SK-N-SH (cell line): ENCODE data around the gene PDE10A. TPM values are rescaled to one million over a fixed set of nuclear protein-coding genes. Genes with fewer than 3 reads are reported as not detected.

Experiments
- CTCF ChIA-PET: fragments of 300-600, 350-600 bp; formaldehyde crosslinking; extraction: SDS; loops from one replicate; lab custom pipeline; 2021; lab: Yijun Ruan, JAX
- POLR2A ChIA-PET: fragments of 350-600 bp; sonication (Branson Sonifier 250); formaldehyde crosslinking; extraction: SDS; loops from one replicate; lab custom pipeline; 2020; ENCODE audit warnings: antibody characterized with exemption, inconsistent platforms; lab: Yijun Ruan, JAX
- DNase-seq: peaks from one replicate; pipeline ENCODE4 v3.0.0; 2012
- H2AFZ ChIP-seq: fragments of 200-600 bp; sonication (generic); 2 replicates; pipeline ENCODE4 v1.8.1; 2016; ENCODE audit warnings: antibody characterized with exemption, mild to moderate bottlenecking, low read depth
- H3F3A ChIP-seq: fragments of 200-600 bp; sonication (generic); replicated peaks from 2 replicates; pipeline ENCODE3; 2016; ENCODE audit warnings: antibody characterized with exemption, mild to moderate bottlenecking; ENCODE audit not compliant: insufficient read depth
- H3K27ac ChIP-seq, 2 experiments: fragments of 200-500 bp in 1 of 2; fragments of 200-600 bp in 1 of 2; sonication (Bioruptor generic) in 1 of 2; sonication (generic), shearing (Covaris generic) in 1 of 2; 2 replicates each; pipeline versions ENCODE4 v1.5.1 to v1.6.1; 2014 to 2016; ENCODE audit warnings: low read depth in 2 of 2, inconsistent platforms in 1 of 2, low read length in 1 of 2, mild to moderate bottlenecking in 1 of 2, mixed read lengths in 1 of 2
- H3K27me3 ChIP-seq: fragments of 200-600 bp; sonication (generic), shearing (Covaris generic); 2 replicates; pipeline ENCODE4 v1.6.1; 2016; ENCODE audit warnings: mixed run types; ENCODE audit not compliant: insufficient read depth
- H3K36me3 ChIP-seq, 2 experiments: fragments of 200-500 bp in 1 of 2; fragments of 200-600 bp in 1 of 2; sonication (Bioruptor generic) in 1 of 2; sonication (generic) in 1 of 2; replicated peaks in 1 of 2; 2 replicates each; pipeline versions ENCODE3 to v1.5.1; 2014 to 2016; ENCODE audit warnings: low read length in 1 of 2, mild to moderate bottlenecking in 1 of 2; ENCODE audit not compliant: insufficient read depth in 2 of 2, control insufficient read depth in 1 of 2
- H3K4me1 ChIP-seq, 2 experiments: fragments of 200-500 bp in 1 of 2; fragments of 200-600 bp in 1 of 2; sonication (Bioruptor generic) in 1 of 2; sonication (generic), shearing (Covaris generic) in 1 of 2; 2 replicates each; pipeline versions ENCODE4 v1.5.1 to v1.6.1; 2014 to 2016; ENCODE audit warnings: low read depth in 1 of 2, low read length in 1 of 2, mixed run types in 1 of 2; ENCODE audit not compliant: insufficient read depth in 2 of 2, control insufficient read depth in 1 of 2
- H3K4me2 ChIP-seq: fragments of 200-600 bp; sonication (generic), shearing (Covaris generic); 2 replicates; pipeline ENCODE4 v1.6.1; 2017; ENCODE audit warnings: mixed run types
- H3K4me3 ChIP-seq, 2 experiments: fragments of 200-500 bp in 1 of 2; fragments of 200-600 bp in 1 of 2; sonication (Bioruptor generic) in 1 of 2; sonication (generic), shearing (Covaris generic) in 1 of 2; 2 replicates each; pipeline versions ENCODE4 v1.5.1 to v1.8.1; 2014 to 2016; ENCODE audit warnings: low read depth in 2 of 2, inconsistent platforms in 1 of 2, low read length in 1 of 2, mild to moderate bottlenecking in 1 of 2, mixed read lengths in 1 of 2, moderate library complexity in 1 of 2
- H3K79me2 ChIP-seq: fragments of 200-600 bp; sonication (generic); 2 replicates; pipeline ENCODE4 v1.8.1; 2017; ENCODE audit warnings: mild to moderate bottlenecking; ENCODE audit not compliant: insufficient read depth
- H3K9ac ChIP-seq: fragments of 200-600 bp; sonication (generic); 2 replicates; pipeline ENCODE4 v1.6.1; 2017; ENCODE audit warnings: mixed run types
- H3K9me2 ChIP-seq: fragments of 200-600 bp; sonication (generic); 2 replicates; pipeline ENCODE4 v1.6.1; 2017; ENCODE audit warnings: mixed run types
- H3K9me3 ChIP-seq: fragments of 200-600 bp; sonication (generic); 2 replicates; pipeline ENCODE4 v1.6.1; 2017; ENCODE audit warnings: mixed run types, mild to moderate bottlenecking, moderate library complexity
- H4K20me1 ChIP-seq: fragments of 200-600 bp; sonication (generic); 2 replicates; pipeline ENCODE4 v1.6.1; 2017; ENCODE audit warnings: mild to moderate bottlenecking, mixed run types; ENCODE audit not compliant: insufficient read depth
- NFIC ChIP-seq: IDR thresholded peaks from 2 replicates; pipeline ENCODE4 v1.4.0; 2012; ENCODE audit warnings: borderline replicate concordance
- PBX3 ChIP-seq: IDR thresholded peaks from 2 replicates; pipeline ENCODE4; 2012
- TAF1 ChIP-seq: IDR thresholded peaks from 2 replicates; pipeline ENCODE4 v1.6.1; 2012; ENCODE audit warnings: low read depth, mild to moderate bottlenecking, low read length, moderate library complexity, borderline replicate concordance
- TEAD4 ChIP-seq: IDR thresholded peaks from 2 replicates; pipeline ENCODE4 v1.4.0; 2012; ENCODE audit warnings: mild to moderate bottlenecking, borderline replicate concordance; ENCODE audit not compliant: insufficient read depth
- USF2 ChIP-seq: fragments of 150-350 bp; IDR thresholded peaks from 2 replicates; pipeline ENCODE4 v1.6.1; 2017; ENCODE audit warnings: antibody characterized with exemption, low read length, low read depth, borderline replicate concordance
- YY1 ChIP-seq: IDR thresholded peaks from 2 replicates; pipeline ENCODE4 v1.4.0; 2012; ENCODE audit warnings: low read depth, mild to moderate bottlenecking
- ZBTB33 ChIP-seq: IDR thresholded peaks from 2 replicates; pipeline ENCODE4 v1.4.0; 2012; ENCODE audit warnings: low read depth, borderline replicate concordance
- WGBS: methylation state at CpG from one replicate; pipeline ENCODE4 v1.1.6; 2017; ENCODE audit warnings: low lambda C conversion rate; 5-methylcytosine and 5-hydroxymethylcytosine counted together
- polyA plus RNA-seq, 3 experiments: library from polyadenylated mRNA; depleted of rRNA; stranded (reverse); fragments of >200 nt; gene quantifications; 2 replicates each; pipeline ENCODE4 v1.2.3, GENCODE V29; 2012
- TF ChIP-seq, protein P1 (sequence below): fragments of 200-600 bp; sonication (generic); IDR thresholded peaks from 2 replicates; pipeline ENCODE4 v1.6.1; 2017; ENCODE audit warnings: antibody characterized with exemption, mild to moderate bottlenecking, moderate library complexity
- TF ChIP-seq, protein P2 (sequence below): IDR thresholded peaks from 2 replicates; pipeline ENCODE4 v1.4.0; 2012; ENCODE audit warnings: low read depth, borderline replicate concordance

Gene PDE10A
- polyA plus RNA-seq, 1 of the 3 experiments (the other 2 are of a cell fraction) = 0.43 TPM

- no peak for TF ChIP-seq ZBTB33
- no peak for TF ChIP-seq TAF1
Observed at GRCh38 chr6:165566088-165566828, 96.8 kb downstream of the PDE10A start (continued).

DNA sequence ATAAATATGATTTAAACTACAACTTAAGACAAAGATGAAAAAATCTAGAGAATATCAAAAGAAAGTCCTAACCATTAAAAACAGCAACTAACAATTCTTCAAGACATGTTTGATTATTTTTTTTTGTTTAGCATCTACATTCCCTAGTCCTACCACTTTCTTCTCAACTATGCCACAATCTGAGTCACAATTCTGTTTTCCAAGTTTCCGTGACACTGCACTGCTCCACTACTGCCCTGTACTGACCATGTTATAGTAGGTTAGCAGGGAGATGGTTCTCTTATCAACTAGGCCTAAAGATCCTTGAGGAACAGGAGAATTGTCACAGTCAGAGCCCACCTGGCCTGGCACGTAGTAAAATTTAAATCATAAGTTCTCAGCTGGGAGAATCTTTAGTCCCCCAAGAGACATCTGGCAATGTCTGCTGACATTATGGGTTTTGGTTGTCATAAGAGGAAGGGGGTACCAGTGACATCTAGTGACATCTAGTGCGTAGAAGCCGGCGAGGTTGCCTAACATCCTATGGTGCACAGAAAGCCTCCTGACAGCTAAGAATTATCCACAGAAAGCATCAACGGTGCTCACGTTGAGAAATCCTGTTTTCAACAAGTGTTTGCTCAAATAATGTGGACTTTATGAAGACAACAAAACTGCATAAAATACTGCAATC, 100.5 kb downstream of the PDE10A start:
- ChIA-PET POLR2A (no interaction called here), CTCF (no interaction called here)
- DNase-seq = no peak

More for the DNA sequence above, 100.5 kb downstream of the PDE10A start:
- no peaks in the 10 kb centered on the region for H3K4me1 ChIP-seq
- no peaks in the 10 kb centered on the region for H3K9me2 ChIP-seq
- no peak for TF ChIP-seq PBX3
- no peak for TF ChIP-seq TAF1
- TF ChIP-seq, protein P1, sequence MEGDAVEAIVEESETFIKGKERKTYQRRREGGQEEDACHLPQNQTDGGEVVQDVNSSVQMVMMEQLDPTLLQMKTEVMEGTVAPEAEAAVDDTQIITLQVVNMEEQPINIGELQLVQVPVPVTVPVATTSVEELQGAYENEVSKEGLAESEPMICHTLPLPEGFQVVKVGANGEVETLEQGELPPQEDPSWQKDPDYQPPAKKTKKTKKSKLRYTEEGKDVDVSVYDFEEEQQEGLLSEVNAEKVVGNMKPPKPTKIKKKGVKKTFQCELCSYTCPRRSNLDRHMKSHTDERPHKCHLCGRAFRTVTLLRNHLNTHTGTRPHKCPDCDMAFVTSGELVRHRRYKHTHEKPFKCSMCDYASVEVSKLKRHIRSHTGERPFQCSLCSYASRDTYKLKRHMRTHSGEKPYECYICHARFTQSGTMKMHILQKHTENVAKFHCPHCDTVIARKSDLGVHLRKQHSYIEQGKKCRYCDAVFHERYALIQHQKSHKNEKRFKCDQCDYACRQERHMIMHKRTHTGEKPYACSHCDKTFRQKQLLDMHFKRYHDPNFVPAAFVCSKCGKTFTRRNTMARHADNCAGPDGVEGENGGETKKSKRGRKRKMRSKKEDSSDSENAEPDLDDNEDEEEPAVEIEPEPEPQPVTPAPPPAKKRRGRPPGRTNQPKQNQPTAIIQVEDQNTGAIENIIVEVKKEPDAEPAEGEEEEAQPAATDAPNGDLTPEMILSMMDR = no peak
- TF ChIP-seq, protein P2, sequence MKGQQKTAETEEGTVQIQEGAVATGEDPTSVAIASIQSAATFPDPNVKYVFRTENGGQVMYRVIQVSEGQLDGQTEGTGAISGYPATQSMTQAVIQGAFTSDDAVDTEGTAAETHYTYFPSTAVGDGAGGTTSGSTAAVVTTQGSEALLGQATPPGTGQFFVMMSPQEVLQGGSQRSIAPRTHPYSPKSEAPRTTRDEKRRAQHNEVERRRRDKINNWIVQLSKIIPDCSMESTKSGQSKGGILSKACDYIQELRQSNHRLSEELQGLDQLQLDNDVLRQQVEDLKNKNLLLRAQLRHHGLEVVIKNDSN = no peak
- TF ChIP-seq YY1 = no peak
- no peak for TF ChIP-seq TEAD4
- no peak for TF ChIP-seq NFIC
- TF ChIP-seq USF2 = no peak
- no peaks in the 10 kb centered on the region for H3K36me3 ChIP-seq
- H3K4me2 ChIP-seq = no peak overlapping the region
- H3K27ac ChIP-seq = no peak overlapping the region
- peaks cover 7% of the 10 kb centered on the region; the same call in 1 of the 2 replicates for H3K9me3 ChIP-seq
- H3K27me3 ChIP-seq = no peaks in the 10 kb centered on the region
- H4K20me1 ChIP-seq = no peaks in the 10 kb centered on the region
- WGBS = 73% methylated on average over 7 of the region's 7 CpGs
- no peak overlapping the region for H3K9ac ChIP-seq
- H3K79me2 ChIP-seq = no peaks in the 10 kb centered on the region
- no peaks in the 10 kb centered on the region for H3F3A ChIP-seq
- H3K4me3 ChIP-seq = no peak overlapping the region
- no peak overlapping the region for H2AFZ ChIP-seq
